Astrocyte of the spinal cord (primary cell): ENCODE data around the gene ZBTB1.

Experiments used
- DNase-seq: peaks from one replicate; pipeline ENCODE4 v3.0.0; 2011; ENCODE audit warnings: low read depth, low spot score
- H3K4me3 ChIP-seq: 2 replicates; pipeline ENCODE4 v1.5.1; 2011; ENCODE audit warnings: low read depth, mild to moderate bottlenecking, low read length, moderate library complexity
- CTCF ChIP-seq: IDR thresholded peaks from 2 replicates; pipeline ENCODE4 v1.5.1; 2012; ENCODE audit warnings: low read depth, mild to moderate bottlenecking, low read length, inconsistent platforms
- in situ Hi-C: cut with HindIII; loops from 2 replicates; pipeline ENCODE4 v1.10.0; 2017; ENCODE audit warnings: low sequenced_read_pairs

Gene ZBTB1

GRCh38 chr14:64465191-64465822 is 39.3 kb upstream of the ZBTB1 start, which contains the start of gene AKAP5:
Gene AKAP5 (plus strand): TSS chr14:64465499. CDS start chr14:64468395, 2,896 bp downstream.
- H3K4me3 ChIP-seq = peak within 1 kb of the TSS; percentile 74
- in situ Hi-C loops = no loop called here
- DNase-seq = peak; percentile 23
- TF ChIP-seq CTCF = no peak

GRCh38 chr14:64465831-64466554 is 38.6 kb upstream of the ZBTB1 start:
- in situ Hi-C loops = no loop called here
- DNase-seq = peak; percentile 60
- H3K4me3 ChIP-seq = peak overlapping the region; percentile 74
- peak; percentile 45 for TF ChIP-seq CTCF

- no peak overlapping the region for H3K4me3 ChIP-seq
- TF ChIP-seq CTCF = no peak
- in situ Hi-C loops = no loop called here
- no peak for DNase-seq
These were observed 37.5 kb upstream of the ZBTB1 start for GRCh38 chr14:64467101-64467500.

- in situ Hi-C loops = no loop called here
- TF ChIP-seq CTCF = no peak
- H3K4me3 ChIP-seq = no peak overlapping the region
- no peak for DNase-seq
These were observed 37.0 kb upstream of the ZBTB1 start for GRCh38 chr14:64467566-64467965.

GRCh38 chr14:64468451-64468850 is 36.1 kb upstream of the ZBTB1 start:
- no peak for DNase-seq
- H3K4me3 ChIP-seq = no peak overlapping the region
- in situ Hi-C loops = no loop called here
- TF ChIP-seq CTCF = no peak

- DNase-seq = no peak
- in situ Hi-C loops = no loop called here
- TF ChIP-seq CTCF = no peak
- no peak overlapping the region for H3K4me3 ChIP-seq
These were observed 30.5 kb upstream of the ZBTB1 start for GRCh38 chr14:64474041-64474440.
